ENCODE data around the gene CPSF7. TPM values are rescaled to one million over a fixed set of nuclear protein-coding genes. Genes with fewer than 3 reads are reported as not detected.
A peak's percentile ranks its signal among the peaks of the same experiment; 100 is the strongest.

Gene CPSF7
- total RNA-seq, 4 donors from 2014 or later = 43.6 to 65.1 (median 53.7) TPM

GRCh38 chr11:61370349-61371005 lies 59.3 kb downstream of the CPSF7 start:
- H3K27ac ChIP-seq = no peak overlapping the region
- 75 to 81% methylated on average over 7 to 8 of the region's 8 CpGs for WGBS, 2 donors (ENCODE audit: low coverage in 1 of 2)
- TF ChIP-seq, protein P1, sequence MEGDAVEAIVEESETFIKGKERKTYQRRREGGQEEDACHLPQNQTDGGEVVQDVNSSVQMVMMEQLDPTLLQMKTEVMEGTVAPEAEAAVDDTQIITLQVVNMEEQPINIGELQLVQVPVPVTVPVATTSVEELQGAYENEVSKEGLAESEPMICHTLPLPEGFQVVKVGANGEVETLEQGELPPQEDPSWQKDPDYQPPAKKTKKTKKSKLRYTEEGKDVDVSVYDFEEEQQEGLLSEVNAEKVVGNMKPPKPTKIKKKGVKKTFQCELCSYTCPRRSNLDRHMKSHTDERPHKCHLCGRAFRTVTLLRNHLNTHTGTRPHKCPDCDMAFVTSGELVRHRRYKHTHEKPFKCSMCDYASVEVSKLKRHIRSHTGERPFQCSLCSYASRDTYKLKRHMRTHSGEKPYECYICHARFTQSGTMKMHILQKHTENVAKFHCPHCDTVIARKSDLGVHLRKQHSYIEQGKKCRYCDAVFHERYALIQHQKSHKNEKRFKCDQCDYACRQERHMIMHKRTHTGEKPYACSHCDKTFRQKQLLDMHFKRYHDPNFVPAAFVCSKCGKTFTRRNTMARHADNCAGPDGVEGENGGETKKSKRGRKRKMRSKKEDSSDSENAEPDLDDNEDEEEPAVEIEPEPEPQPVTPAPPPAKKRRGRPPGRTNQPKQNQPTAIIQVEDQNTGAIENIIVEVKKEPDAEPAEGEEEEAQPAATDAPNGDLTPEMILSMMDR (IDR thresholded peaks at IDR 0.05) = no peak
- no peak for TF ChIP-seq POLR2AphosphoS5 (IDR thresholded peaks at IDR 0.05)
- no peak for TF ChIP-seq POLR2A (IDR thresholded peaks at IDR 0.05)
- TF ChIP-seq EP300 (IDR thresholded peaks at IDR 0.05; ENCODE audit: low read depth) = no peak

DNA sequence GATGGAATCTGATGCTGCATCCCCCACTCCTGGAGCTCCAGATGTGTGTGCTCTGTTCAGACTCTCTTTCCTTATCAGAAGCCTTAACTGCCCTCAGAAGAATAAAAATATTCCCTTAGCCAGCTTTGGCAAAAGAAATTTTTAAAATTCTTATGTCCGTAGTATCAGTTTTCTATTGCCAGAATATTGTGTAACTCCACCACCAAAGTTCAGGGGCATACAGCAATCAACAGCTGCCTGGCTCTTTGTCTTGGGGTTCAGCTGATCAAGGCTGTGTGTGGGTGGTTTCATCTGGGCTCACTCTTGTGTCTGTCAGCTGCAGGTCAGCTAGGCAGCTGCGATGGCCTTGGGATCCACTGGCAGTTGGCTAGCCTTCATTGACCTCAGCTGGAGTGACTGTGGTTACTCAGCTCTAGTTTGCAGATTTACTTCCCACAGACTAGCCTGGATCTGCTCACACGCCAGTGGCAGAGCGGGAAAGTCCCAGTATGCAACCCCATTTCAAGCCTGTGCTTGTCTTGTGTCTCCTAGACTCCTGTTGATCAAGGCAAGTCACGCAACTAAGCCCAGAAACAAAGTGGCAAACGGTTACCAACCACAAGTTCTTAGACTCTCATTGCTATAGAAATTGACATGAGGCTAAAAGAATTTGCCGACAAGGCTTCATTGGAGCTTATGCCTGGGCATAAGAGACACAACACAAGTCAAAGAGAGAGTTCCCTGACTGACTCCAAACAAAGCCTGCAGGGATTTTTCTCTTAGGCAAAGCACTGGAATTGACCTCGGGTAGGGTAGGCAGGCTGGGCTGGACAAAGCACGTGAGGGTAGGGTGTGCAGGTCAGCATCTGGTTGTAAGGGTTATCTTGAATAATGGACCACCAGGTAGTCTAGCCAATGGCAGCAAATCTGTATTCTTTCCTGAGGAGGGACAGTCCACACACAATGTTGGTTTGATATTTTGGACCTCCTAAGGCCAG lies 60.1 kb downstream of the CPSF7 start:
- TF ChIP-seq POLR2A (IDR thresholded peaks at IDR 0.05) (no peak), POLR2AphosphoS5 (IDR thresholded peaks at IDR 0.05) (no peak), EP300 (IDR thresholded peaks at IDR 0.05; ENCODE audit: low read depth) (no peak)
- TF ChIP-seq, protein P1 (IDR thresholded peaks at IDR 0.05) = no peak
- no peaks in the 10 kb centered on the region for H3K9me3 ChIP-seq
- H3K4me1 ChIP-seq = no peaks in the 10 kb centered on the region
- H3K27me3 ChIP-seq = no peaks in the 10 kb centered on the region
- 78 to 100% methylated on average over 1 to 9 of the region's 9 CpGs for WGBS, 2 donors (ENCODE audit: low coverage in 1 of 2)
- in situ Hi-C loops (cut with MboI; ENCODE audit: low pct_ligation_motif_present in 1 of 4, low pct_unique_long_range_greater_than_20kb in 1 of 4, low sequenced_read_pairs in 3 of 4) = no loop called here
- intact Hi-C loops (cut with DNase I; ENCODE audit: low total_unique reads) = no loop called here
- H3K27ac ChIP-seq = peak overlapping the region in 1 of 4 donors; percentile 19
- no peak overlapping the region for H3K4me3 ChIP-seq
- no peak for DNase-seq
- peaks cover 0 to 46% (median 20%) of the 10 kb centered on the region in 4 donors for H3K36me3 ChIP-seq

More at GRCh38 chr11:61370349-61371005, 59.3 kb downstream of the CPSF7 start:
- in situ Hi-C loops (cut with MboI; ENCODE audit: low pct_ligation_motif_present in 1 of 4, low pct_unique_long_range_greater_than_20kb in 1 of 4, low sequenced_read_pairs in 3 of 4) = no loop called here
- H3K4me3 ChIP-seq = no peak overlapping the region
- DNase-seq = no peak
- intact Hi-C loops (cut with DNase I; ENCODE audit: low total_unique reads) = no loop called here
- no peaks in the 10 kb centered on the region for H3K27me3 ChIP-seq
- peaks cover 0 to 40% (median 16%) of the 10 kb centered on the region in 4 donors for H3K36me3 ChIP-seq
- no peaks in the 10 kb centered on the region for H3K9me3 ChIP-seq
- no peaks in the 10 kb centered on the region for H3K4me1 ChIP-seq

GRCh38 chr11:61368646-61369045 lies 61.1 kb downstream of the CPSF7 start:
- no peak for TF ChIP-seq POLR2AphosphoS5 (IDR thresholded peaks at IDR 0.05)
- TF ChIP-seq EP300 (IDR thresholded peaks at IDR 0.05; ENCODE audit: low read depth) = no peak
- TF ChIP-seq POLR2A (IDR thresholded peaks at IDR 0.05) = no peak
- TF ChIP-seq, protein P1 (IDR thresholded peaks at IDR 0.05) = no peak
- DNase-seq = no peak

GRCh38 chr11:61367406-61367805 lies 62.4 kb downstream of the CPSF7 start:
- H3K36me3 ChIP-seq = peaks cover 0 to 46% (median 23%) of the 10 kb centered on the region in 4 donors
- H3K4me1 ChIP-seq = peaks cover 8 to 12% (median 10%) of the 10 kb centered on the region in 4 donors
- in situ Hi-C loops (cut with MboI; ENCODE audit: low pct_ligation_motif_present in 1 of 4, low pct_unique_long_range_greater_than_20kb in 1 of 4, low sequenced_read_pairs in 3 of 4) (no loop called here), intact Hi-C loops (cut with DNase I; ENCODE audit: low total_unique reads) (no loop called here)
- no peak for DNase-seq
- H3K9me3 ChIP-seq = no peaks in the 10 kb centered on the region
- no peaks in the 10 kb centered on the region for H3K27me3 ChIP-seq
- 88 to 96% methylated on average over 5 to 6 of the region's 6 CpGs for WGBS, 2 donors (ENCODE audit: low coverage in 1 of 2)
- TF ChIP-seq POLR2AphosphoS5 (IDR thresholded peaks at IDR 0.05) = no peak
- no peak for TF ChIP-seq POLR2A (IDR thresholded peaks at IDR 0.05)
- TF ChIP-seq, protein P1 (IDR thresholded peaks at IDR 0.05) = no peak
- no peak for TF ChIP-seq EP300 (IDR thresholded peaks at IDR 0.05; ENCODE audit: low read depth)
- H3K27ac ChIP-seq = no peak overlapping the region
- H3K4me3 ChIP-seq = no peak overlapping the region

More at GRCh38 chr11:61368646-61369045, 61.1 kb downstream of the CPSF7 start:
- in situ Hi-C loops (cut with MboI; ENCODE audit: low pct_ligation_motif_present in 1 of 4, low pct_unique_long_range_greater_than_20kb in 1 of 4, low sequenced_read_pairs in 3 of 4) = no loop called here
- Histone ChIP-seq H3K9me3 (no peaks in the 10 kb centered on the region), H3K27me3 (no peaks in the 10 kb centered on the region), H3K4me3 (no peak overlapping the region), H3K27ac (no peak overlapping the region), H3K36me3 (peaks cover 0 to 46% (median 23%) of the 10 kb centered on the region in 4 donors), H3K4me1 (peaks cover 0 to 2% (median 0%) of the 10 kb centered on the region in 4 donors)
- WGBS, 2 donors (ENCODE audit: low coverage in 1 of 2) = 90 to 91% methylated on average over 7 of the region's 7 CpGs
- intact Hi-C loops (cut with DNase I; ENCODE audit: low total_unique reads) = no loop called here

Data from transverse colon (tissue), 4 donors.